ENCODE measurements around the gene MAML1. TPM values are rescaled to one million over a fixed set of nuclear protein-coding genes. Genes with fewer than 3 reads are reported as not detected.

Gene MAML1
- total RNA-seq, 1 experiment from 2014 or later, result 10.6 TPM

GRCh38 chr5:179769796-179770195, 37.2 kb downstream of the MAML1 start:
- ChIA-PET CTCF (no interaction called here), POLR2A (ENCODE audit: unreplicated experiment) (no interaction called here)
- no peak for ATAC-seq
- no peaks in the 10 kb centered on the region for H3K9me3 ChIP-seq (ENCODE audit: low read length)
- no peak overlapping the region for H3K4me2 ChIP-seq (ENCODE audit: low read length)
- intact Hi-C loops (cut with micrococcal nuclease), result no loop called here
- no peaks in the 10 kb centered on the region for H3K9me2 ChIP-seq (replicated peaks; ENCODE audit: low read length)
- TF ChIP-seq EZH2phosphoT487 (IDR thresholded peaks at IDR 0.05; ENCODE audit: borderline replicate concordance, low read length), result no peak
- no peak for TF ChIP-seq EZH2 (IDR thresholded peaks at IDR 0.05; ENCODE audit: low read length, unreplicated experiment)
- TF ChIP-seq CTCF (conservative IDR thresholded peaks at IDR 0.05; ENCODE audit: low read depth, low read length), result no peak
- peaks cover 18% of the 10 kb centered on the region for H3K79me2 ChIP-seq (ENCODE audit: low read length)
- no peak overlapping the region for H2AFZ ChIP-seq (ENCODE audit: low read length)
- DNase-seq, result no peak
- H3K27ac ChIP-seq (ENCODE audit: low read length), result no peak overlapping the region
- H3K4me3 ChIP-seq (ENCODE audit: low read length), result no peak overlapping the region
- BruUV-seq (replicated peaks), result no TSS peak
- H3F3A ChIP-seq (ENCODE audit: low read length, unreplicated experiment), result no peaks in the 10 kb centered on the region
- no peaks in the 10 kb centered on the region for H3K27me3 ChIP-seq (ENCODE audit: low read length)
- peaks cover 13% of the 10 kb centered on the region for H3K4me1 ChIP-seq (ENCODE audit: insufficient read depth, low read length)
- no peak overlapping the region for H3K9ac ChIP-seq (ENCODE audit: low read length)
- no peaks in the 10 kb centered on the region for H4K20me1 ChIP-seq (ENCODE audit: low read length)
- H3K36me3 ChIP-seq (ENCODE audit: low read depth, low read length), result peaks cover 20% of the 10 kb centered on the region

- peaks cover 18% of the 10 kb centered on the region for H3K36me3 ChIP-seq (ENCODE audit: low read depth, low read length)
- H2AFZ ChIP-seq (ENCODE audit: low read length), result no peak overlapping the region
- intact Hi-C loops (cut with micrococcal nuclease), result no loop called here
- no peaks in the 10 kb centered on the region for H3K4me1 ChIP-seq (ENCODE audit: insufficient read depth, low read length)
- no peak for DNase-seq
- H3K79me2 ChIP-seq (ENCODE audit: low read length), result peaks cover 14% of the 10 kb centered on the region
- no peaks in the 10 kb centered on the region for H3K9me2 ChIP-seq (replicated peaks; ENCODE audit: low read length)
- no peaks in the 10 kb centered on the region for H3K9me3 ChIP-seq (ENCODE audit: low read length)
- no peaks in the 10 kb centered on the region for H4K20me1 ChIP-seq (ENCODE audit: low read length)
- BruUV-seq (replicated peaks), result no TSS peak
- ChIA-PET CTCF (no interaction called here), POLR2A (ENCODE audit: unreplicated experiment) (no interaction called here)
- H3K27ac ChIP-seq (ENCODE audit: low read length), result no peak overlapping the region
- no peak for TF ChIP-seq CTCF (conservative IDR thresholded peaks at IDR 0.05; ENCODE audit: low read depth, low read length)
- TF ChIP-seq EZH2phosphoT487 (IDR thresholded peaks at IDR 0.05; ENCODE audit: borderline replicate concordance, low read length), result no peak
- no peak for TF ChIP-seq EZH2 (IDR thresholded peaks at IDR 0.05; ENCODE audit: low read length, unreplicated experiment)
- H3K4me2 ChIP-seq (ENCODE audit: low read length), result no peak overlapping the region
- no peaks in the 10 kb centered on the region for H3F3A ChIP-seq (ENCODE audit: low read length, unreplicated experiment)
- H3K27me3 ChIP-seq (ENCODE audit: low read length), result no peaks in the 10 kb centered on the region
- no peak overlapping the region for H3K9ac ChIP-seq (ENCODE audit: low read length)
- no peak overlapping the region for H3K4me3 ChIP-seq (ENCODE audit: low read length)
- no peak for ATAC-seq
Measured at GRCh38 chr5:179771311-179771895, 38.8 kb downstream of the MAML1 start.

GRCh38 chr5:179772351-179772750, 39.7 kb downstream of the MAML1 start:
- Histone ChIP-seq H3K36me3 (ENCODE audit: low read depth, low read length) (peaks cover 10% of the 10 kb centered on the region), H3K27me3 (ENCODE audit: low read length) (no peaks in the 10 kb centered on the region), H3K9ac (ENCODE audit: low read length) (no peak overlapping the region), H3K4me3 (ENCODE audit: low read length) (no peak overlapping the region), H3K4me2 (ENCODE audit: low read length) (no peak overlapping the region), H3K9me3 (ENCODE audit: low read length) (no peaks in the 10 kb centered on the region), H3K4me1 (ENCODE audit: insufficient read depth, low read length) (no peaks in the 10 kb centered on the region), H3F3A (ENCODE audit: low read length, unreplicated experiment) (no peaks in the 10 kb centered on the region), H3K9me2 (replicated peaks; ENCODE audit: low read length) (no peaks in the 10 kb centered on the region), H3K27ac (ENCODE audit: low read length) (no peak overlapping the region), H4K20me1 (ENCODE audit: low read length) (no peaks in the 10 kb centered on the region), H2AFZ (ENCODE audit: low read length) (no peak overlapping the region), H3K79me2 (ENCODE audit: low read length) (peaks cover 5% of the 10 kb centered on the region; the same call in 1 of the 2 replicates)
- intact Hi-C loops (cut with micrococcal nuclease), result no loop called here
- CTCF ChIA-PET, result no interaction called here
- no peak for ATAC-seq
- no peak for DNase-seq
- no TSS peak for BruUV-seq (replicated peaks)
- TF ChIP-seq CTCF (conservative IDR thresholded peaks at IDR 0.05; ENCODE audit: low read depth, low read length) (no peak), EZH2 (IDR thresholded peaks at IDR 0.05; ENCODE audit: low read length, unreplicated experiment) (no peak), EZH2phosphoT487 (IDR thresholded peaks at IDR 0.05; ENCODE audit: borderline replicate concordance, low read length) (no peak)
- POLR2A ChIA-PET (ENCODE audit: unreplicated experiment), result no interaction called here
